AG09319 (cell line): ENCODE measurements around the gene HDAC4.
A peak's percentile ranks its signal among the peaks of the same experiment; 100 is the strongest.

Experiments used
- DNase-seq: peaks from one replicate; pipeline ENCODE4 v3.0.0-alpha.2; 2010; ENCODE audit warnings: low read depth; ENCODE audit errors: extremely low read depth
- TF ChIP-seq, protein P1 (sequence below): IDR thresholded peaks from 2 replicates; pipeline ENCODE4 v1.5.1; 2011; ENCODE audit warnings: low read depth, mild to moderate bottlenecking, inconsistent platforms, low read length, moderate library complexity

Gene HDAC4

DNA sequence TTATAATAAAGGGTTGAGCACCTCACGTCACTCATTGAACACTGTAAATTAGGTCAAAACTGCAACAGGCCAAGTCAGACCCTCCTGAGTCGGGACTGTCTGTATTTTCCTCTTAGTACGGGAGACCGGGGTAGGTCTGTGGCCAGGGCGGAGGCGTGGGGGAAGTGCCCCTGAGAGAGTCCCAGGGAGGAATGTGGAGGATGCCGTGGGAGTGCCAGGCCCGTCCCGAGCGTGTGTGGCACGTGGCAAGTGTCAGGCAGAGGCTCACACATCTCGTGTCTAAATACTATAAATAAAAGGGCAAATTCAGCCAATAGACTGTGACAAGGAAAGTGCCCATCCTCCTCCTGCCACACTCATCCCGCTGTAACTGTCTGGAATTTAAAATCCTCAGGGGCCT is 6.3 kb upstream of the HDAC4 start:
- TF ChIP-seq, protein P1, sequence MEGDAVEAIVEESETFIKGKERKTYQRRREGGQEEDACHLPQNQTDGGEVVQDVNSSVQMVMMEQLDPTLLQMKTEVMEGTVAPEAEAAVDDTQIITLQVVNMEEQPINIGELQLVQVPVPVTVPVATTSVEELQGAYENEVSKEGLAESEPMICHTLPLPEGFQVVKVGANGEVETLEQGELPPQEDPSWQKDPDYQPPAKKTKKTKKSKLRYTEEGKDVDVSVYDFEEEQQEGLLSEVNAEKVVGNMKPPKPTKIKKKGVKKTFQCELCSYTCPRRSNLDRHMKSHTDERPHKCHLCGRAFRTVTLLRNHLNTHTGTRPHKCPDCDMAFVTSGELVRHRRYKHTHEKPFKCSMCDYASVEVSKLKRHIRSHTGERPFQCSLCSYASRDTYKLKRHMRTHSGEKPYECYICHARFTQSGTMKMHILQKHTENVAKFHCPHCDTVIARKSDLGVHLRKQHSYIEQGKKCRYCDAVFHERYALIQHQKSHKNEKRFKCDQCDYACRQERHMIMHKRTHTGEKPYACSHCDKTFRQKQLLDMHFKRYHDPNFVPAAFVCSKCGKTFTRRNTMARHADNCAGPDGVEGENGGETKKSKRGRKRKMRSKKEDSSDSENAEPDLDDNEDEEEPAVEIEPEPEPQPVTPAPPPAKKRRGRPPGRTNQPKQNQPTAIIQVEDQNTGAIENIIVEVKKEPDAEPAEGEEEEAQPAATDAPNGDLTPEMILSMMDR, result no peak
- DNase-seq, result no peak

DNA sequence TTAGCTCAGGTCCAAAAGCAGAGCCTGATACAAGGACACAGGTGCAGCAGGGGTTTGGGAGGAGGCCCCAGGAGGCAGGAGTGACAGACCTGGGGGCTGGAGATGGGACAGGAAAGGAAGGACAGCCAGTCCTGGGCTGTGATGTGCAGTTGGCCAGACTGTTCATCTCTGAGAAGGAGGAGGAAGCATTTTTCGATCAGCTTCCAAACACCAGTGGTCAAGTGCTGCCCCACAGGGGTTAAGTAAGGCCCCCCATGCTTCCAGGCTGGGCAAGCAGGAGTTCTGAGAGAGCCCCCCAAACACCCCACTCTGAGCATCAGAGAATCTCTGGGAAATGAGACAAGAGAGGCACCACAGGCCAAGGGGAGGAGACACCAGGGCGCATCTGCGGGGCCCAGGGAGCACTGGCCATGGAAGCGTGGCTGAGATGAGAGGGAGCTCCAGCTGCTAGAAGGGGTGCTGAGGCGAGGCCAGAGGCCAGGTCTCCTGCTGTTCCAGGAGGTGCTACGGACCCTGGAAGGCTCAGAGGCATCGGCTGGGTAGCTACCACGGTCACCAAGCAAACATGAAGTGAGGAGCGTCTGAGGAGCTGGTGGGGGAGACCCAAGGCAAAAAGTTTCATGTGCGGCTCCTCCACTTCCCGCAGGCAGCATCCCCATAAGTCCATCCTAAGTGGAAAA is 5.6 kb upstream of the HDAC4 start:
- DNase-seq, result no peak
- TF ChIP-seq, protein P1, result no peak

DNA sequence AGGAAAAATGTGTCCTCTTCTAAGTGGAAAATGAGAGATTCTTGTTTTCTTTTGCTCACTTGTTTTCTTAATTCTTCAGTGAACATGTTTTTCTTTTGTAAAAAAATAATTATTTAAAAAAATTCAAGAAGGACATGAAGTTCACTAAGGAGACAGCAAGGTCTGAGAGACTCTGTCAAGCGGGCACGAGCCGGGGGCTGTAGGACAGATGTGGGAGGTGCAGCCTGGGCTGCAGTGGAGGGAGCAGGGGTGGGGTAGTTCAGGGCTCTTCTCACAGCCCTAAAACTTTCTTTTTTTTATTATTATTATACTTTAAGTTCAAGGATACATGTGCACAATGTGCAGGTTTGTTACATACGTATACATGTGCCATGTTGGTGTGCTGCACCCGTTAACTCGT is 4.3 kb upstream of the HDAC4 start:
- DNase-seq, result no peak
- TF ChIP-seq, protein P1, result no peak

DNA sequence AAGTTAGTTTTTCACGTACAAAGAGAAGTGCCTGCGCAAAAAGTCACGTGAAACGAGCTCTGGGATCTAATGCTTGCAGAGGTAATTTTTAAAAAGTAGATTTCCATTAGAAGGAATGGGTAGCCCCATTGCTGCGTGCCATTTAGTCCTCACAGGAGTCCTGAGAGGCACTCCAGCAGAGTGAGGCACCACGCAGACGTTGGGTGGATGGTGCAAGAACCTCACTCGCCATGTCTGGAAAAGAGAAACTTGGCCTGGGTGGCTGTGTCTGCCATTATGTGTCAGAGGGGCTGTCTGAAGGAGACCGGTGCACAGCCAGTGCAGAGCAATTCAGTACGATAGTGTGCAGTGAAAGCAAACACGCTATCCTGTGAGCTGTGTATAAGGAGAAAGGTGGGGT is 1.8 kb upstream of the HDAC4 start:
- TF ChIP-seq, protein P1, result no peak

DNA sequence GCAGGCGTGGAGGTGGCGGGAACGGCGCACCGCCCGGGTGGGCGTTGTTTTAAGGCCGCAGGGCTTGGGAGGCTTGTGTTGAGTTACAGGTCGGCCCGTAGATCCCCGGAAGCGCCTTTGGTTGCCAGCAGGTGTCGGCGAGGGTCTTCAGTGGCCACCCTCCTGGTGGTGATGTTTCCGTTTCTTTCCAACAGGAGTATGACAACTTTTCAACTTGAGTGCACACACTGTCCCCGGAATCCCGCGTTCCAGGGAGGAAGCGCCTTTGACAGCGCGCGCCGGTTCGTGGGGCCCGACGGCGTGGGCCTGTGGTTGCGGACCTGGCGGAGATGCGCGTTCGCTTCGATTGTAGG is 1.0 kb upstream of the HDAC4 start:
- TF ChIP-seq, protein P1, result no peak; the same call in 1 of the 2 replicates
- no peak for DNase-seq

More for the DNA sequence above, 1.8 kb upstream of the HDAC4 start:
- DNase-seq, result no peak

DNA sequence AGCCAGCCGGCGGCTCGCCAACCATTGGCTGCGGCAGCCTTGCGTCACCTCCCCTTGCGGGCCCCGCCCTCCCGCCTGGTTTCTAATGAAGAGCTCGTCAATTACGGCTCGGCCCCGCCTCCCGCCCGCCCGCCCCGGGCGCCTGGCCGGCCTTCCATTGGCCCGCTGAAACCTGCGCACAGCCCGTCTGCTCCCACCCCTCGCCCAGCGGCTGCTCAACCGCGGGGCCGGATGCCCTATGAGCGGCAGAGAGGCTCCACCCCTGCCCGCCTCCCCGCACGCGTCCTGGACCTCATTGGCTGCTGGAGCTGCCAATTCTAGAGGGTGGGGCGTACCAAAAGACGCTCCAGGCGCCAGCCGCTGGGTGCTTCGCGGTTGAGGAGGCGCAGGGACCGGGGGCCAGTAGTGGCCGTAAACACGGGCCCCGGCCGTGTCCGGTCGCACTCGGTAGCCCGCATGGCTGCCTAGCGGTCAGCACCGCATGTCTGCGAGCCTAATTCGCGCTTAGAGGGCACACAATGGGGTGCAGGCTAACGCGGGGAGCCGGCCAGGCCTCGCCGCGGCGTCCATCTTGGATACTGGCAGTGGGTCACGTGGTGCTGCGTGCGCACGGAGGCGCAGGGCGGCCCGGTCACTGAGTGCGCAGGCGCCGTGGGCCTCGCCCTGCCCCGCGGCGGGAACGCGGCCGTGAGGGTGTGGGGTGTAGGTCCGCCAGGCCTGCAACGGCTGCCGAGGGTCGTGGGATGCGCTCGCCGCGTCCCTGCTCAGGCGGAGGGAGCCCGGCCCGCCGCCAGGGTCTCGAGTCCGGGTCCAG is 454 bp upstream of the HDAC4 start:
- DNase-seq, result peak; percentile 99
- TF ChIP-seq, protein P1, result no peak

DNA sequence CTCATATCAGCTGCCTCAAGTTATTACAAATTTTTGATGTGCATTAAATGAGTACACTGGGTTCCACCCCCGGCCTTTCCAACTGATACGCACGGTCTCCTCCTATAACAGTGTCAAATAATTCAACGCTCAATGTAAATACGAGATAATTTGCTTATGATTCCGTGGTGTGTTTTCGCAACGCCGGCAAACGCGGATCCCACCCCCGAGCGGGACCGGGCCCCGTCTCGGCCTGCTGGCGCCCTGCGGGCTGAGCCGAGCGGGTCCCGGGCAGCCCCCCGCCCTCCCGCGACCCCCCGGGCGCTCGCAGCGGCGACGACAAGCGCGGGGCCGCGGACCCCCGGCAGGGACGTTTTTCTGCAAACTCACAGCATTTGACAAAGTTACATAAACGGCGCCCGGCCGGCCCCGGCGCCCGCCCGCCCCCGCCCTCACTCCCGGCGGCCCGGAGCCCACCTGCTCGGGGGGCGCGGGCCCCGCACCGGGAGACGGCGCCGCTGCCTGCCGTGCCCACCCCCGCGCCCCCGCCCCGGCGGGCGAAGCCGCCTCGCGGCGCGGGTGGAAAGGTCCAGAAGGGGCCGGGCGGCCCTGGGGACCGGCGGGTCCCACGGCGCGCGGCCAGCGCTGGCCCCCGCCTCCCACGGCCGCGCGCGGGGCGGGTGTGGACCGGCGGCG is 762 bp downstream of the HDAC4 start:
- DNase-seq, result no peak
- TF ChIP-seq, protein P1, result no peak
